ENCODE results near the gene POLR2I.

GRCh38 chr19:36108684-36109083, 6.0 kb downstream of the POLR2I start:
- no peak for TF ChIP-seq CTCF (IDR thresholded peaks at IDR 0.05)
- no peak for TF ChIP-seq POLR2A (IDR thresholded peaks at IDR 0.05)

Measured in testis (tissue), 2 donors.